Activated CD8-positive, alpha-beta memory T cell treated with anti-CD3 and anti-CD28 coated beads, Interleukin-2, amount 10 ng/mL, durations not matched to agents 7 days and 5 days (primary cell): ENCODE data around the gene ARPC3. TPM values are rescaled to one million over a fixed set of nuclear protein-coding genes. Genes with fewer than 3 reads are reported as not detected.

Source experiments
- ATAC-seq: fragments of 150-1000 bp; cut with Tn5 transposase; one replicate; pipeline ENCODE4 v1.10.0; 2021; ENCODE audit warnings: moderate library complexity
- CTCF ChIA-PET: fragments of 350-600 bp; sonication (Branson Sonifier 250); formaldehyde crosslinking; loops from one replicate; lab custom pipeline; 2021; ENCODE audit warnings: antibody characterized with exemption; lab: Charles Lee
- DNase-seq: peaks from one replicate; pipeline ENCODE4 v3.0.0-alpha.2; 2020
- H3K27ac Mint-ChIP-seq: one replicate; pipeline ENCODE4 v1.8.0; 2021; ENCODE audit warnings: mild to moderate bottlenecking, mixed read lengths
- H3K27me3 Mint-ChIP-seq: one replicate; pipeline ENCODE4 v1.8.0; 2021; ENCODE audit warnings: mixed read lengths
- H3K36me3 Mint-ChIP-seq: one replicate; pipeline ENCODE4 v1.8.0; 2021; ENCODE audit warnings: mild to moderate bottlenecking, mixed read lengths
- H3K4me1 Mint-ChIP-seq: one replicate; pipeline ENCODE4 v1.8.0; 2021; ENCODE audit warnings: mixed read lengths
- H3K4me3 Mint-ChIP-seq: one replicate; pipeline ENCODE4 v1.8.0; 2021; ENCODE audit warnings: mild to moderate bottlenecking, moderate library complexity, mixed read lengths
- H3K9me3 Mint-ChIP-seq: one replicate; pipeline ENCODE4 v1.8.0; 2022; ENCODE audit warnings: low read depth, mixed read lengths
- total RNA-seq, 2 experiments: library from RNA; stranded (reverse); gene quantifications; one replicate each; pipeline ENCODE4 v1.2.3, GENCODE V29; 2021

Gene ARPC3
- total RNA-seq, 2 experiments from 2014 or later = 369 to 418 TPM

DNA sequence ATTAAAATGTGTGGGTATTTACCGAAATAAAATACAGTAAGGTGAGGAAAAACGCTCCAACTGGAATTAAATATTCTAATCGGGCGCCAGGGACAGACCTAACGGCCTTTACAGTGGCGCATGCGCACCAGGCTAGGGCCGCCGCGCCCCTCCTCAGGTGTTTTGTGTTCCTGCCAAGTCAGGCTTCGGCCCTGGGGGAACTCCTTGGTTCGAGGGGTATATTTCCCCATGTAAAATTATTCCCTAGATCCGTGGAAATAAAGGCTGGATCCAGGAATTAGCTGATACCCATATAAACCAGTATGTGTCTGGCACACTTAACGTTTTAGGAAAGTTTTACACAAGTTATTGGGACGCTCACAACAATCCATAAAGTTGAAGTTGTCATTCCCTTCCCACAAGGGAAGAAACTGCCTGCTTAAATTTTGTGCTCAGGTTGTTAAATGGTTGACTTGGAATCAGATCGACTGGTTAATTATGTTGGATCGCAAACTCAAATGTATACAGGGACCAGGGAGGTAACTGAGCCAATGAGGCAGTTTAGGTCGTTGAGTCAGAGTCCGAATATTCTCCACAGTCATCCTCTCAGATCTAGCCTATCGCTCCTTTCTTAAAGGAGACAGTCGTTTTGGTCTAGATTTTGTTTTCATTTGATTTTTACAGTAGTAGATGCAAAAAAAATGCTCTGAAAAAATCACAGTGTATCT lies 46.0 kb downstream of the ARPC3 start:
- Mint-ChIP-seq H3K9me3 (no peaks in the 10 kb centered on the region), H3K27me3 (no peaks in the 10 kb centered on the region), H3K36me3 (peaks cover 16% of the 10 kb centered on the region), H3K4me1 (peaks cover 26% of the 10 kb centered on the region), H3K4me3 (peak overlapping the region; percentile 100), H3K27ac (peak overlapping the region; percentile 99)
- ATAC-seq (peak; percentile 67), DNase-seq (peak; percentile 87)
- CTCF ChIA-PET = interaction anchor here (0.6 to 3.8 kb wide), 3 partner anchors 27 to 198 kb away, joined by 3 to 18 read pairs (median 3); no protein-coding TSS in a partner anchor

- peak; percentile 93 for ATAC-seq
- Mint-ChIP-seq H3K9me3 (no peaks in the 10 kb centered on the region), H3K36me3 (peaks cover 17% of the 10 kb centered on the region), H3K4me1 (peaks cover 26% of the 10 kb centered on the region), H3K4me3 (peak within 1 kb of the TSS; percentile 100), H3K27ac (peak within 1 kb of the TSS; percentile 99), H3K27me3 (no peaks in the 10 kb centered on the region)
- peak; percentile 90 for DNase-seq
- CTCF ChIA-PET = interaction anchor here (1.0 to 3.8 kb wide), 2 partner anchors 28 to 45 kb away, joined by 3 to 18 read pairs; no protein-coding TSS in a partner anchor
Observed at GRCh38 chr12:110403146-110403975, 46.8 kb downstream of the ARPC3 start, which contains the start of gene ANAPC7. ANAPC7 (minus strand) TSS chr12:110403708; CDS start chr12:110403627, 81 bp downstream.

Other genes starting within 250 kb of the ARPC3 start
- gene ATP2A2, start 169.1 kb downstream of the ARPC3 start, total RNA-seq = 100 to 1,000 TPM; 144 to 193 TPM
- gene ANAPC7, start 46.6 kb downstream of the ARPC3 start, total RNA-seq = 10 to 100 TPM; 55.3 to 74.9 TPM
- gene GPN3, start 17.9 kb upstream of the ARPC3 start, total RNA-seq = 10 to 100 TPM; 25.8 to 34.6 TPM
- 10 to 100 TPM; 23.1 to 24.8 TPM for gene FAM216A, start 18.5 kb upstream of the ARPC3 start, total RNA-seq
- 100 to 1,000 TPM; 126 to 132 TPM for gene VPS29, start 51.8 kb upstream of the ARPC3 start, total RNA-seq
- 1 to 10 TPM; 1.8 to 2.2 TPM for gene RAD9B, start 52.0 kb upstream of the ARPC3 start, total RNA-seq
- gene PPTC7, start 133.0 kb upstream of the ARPC3 start, total RNA-seq = 10 to 100 TPM; 23.2 to 32.9 TPM
- 1 to 10 TPM; 5.5 to 5.8 TPM for gene TCTN1, start 163.8 kb upstream of the ARPC3 start, total RNA-seq
- 10 to 100 TPM; 11.7 to 19.9 TPM for gene HVCN1, start 238.8 kb upstream of the ARPC3 start, total RNA-seq